ENCODE data around the gene CENPA. TPM values are rescaled to one million over a fixed set of nuclear protein-coding genes. Genes with fewer than 3 reads are reported as not detected.
A peak's percentile ranks its signal among the peaks of the same experiment; 100 is the strongest.

CENPA gene
- total and polyA plus RNA-seq, 7 donors = 0.12 to 0.23 TPM; not detected in 5

- DNase-seq = no peak
- Histone ChIP-seq H3K36me3 (ENCODE audit: insufficient read depth in 1 of 2, low read depth in 1 of 2) (no peaks in the 10 kb centered on the region), H3K27ac (no peak overlapping the region), H3K4me1 (peaks cover 16% of the 10 kb centered on the region), H3K27me3 (ENCODE audit: insufficient read depth in 3 of 3, low read length in 2 of 3) (no peaks in the 10 kb centered on the region), H3K9me3 (no peaks in the 10 kb centered on the region), H3K4me3 (no peak overlapping the region)
- no peak for ATAC-seq
- intact Hi-C loops (cut with DNase I) = no loop called here
- no peak for TF ChIP-seq CTCF (IDR thresholded peaks at IDR 0.05)
- WGBS, 3 donors = 93 to 97% (median 93%) methylated on average over 4 of the region's 4 CpGs
Observed at GRCh38 chr2:26754539-26754938, 31.3 kb upstream of the CENPA start.

- 69 to 77% (median 73%) methylated on average over 4 of the region's 4 CpGs for WGBS, 3 donors
- ATAC-seq (no peak), DNase-seq (no peak)
- no peak for TF ChIP-seq CTCF (IDR thresholded peaks at IDR 0.05)
- H3K4me1 ChIP-seq = peaks cover 16% of the 10 kb centered on the region
- H3K27me3 ChIP-seq (ENCODE audit: insufficient read depth in 3 of 3, low read length in 2 of 3) = no peaks in the 10 kb centered on the region
- intact Hi-C loops (cut with DNase I) = no loop called here
- H3K4me3 ChIP-seq = no peak overlapping the region
- H3K36me3 ChIP-seq (ENCODE audit: insufficient read depth in 1 of 2, low read depth in 1 of 2) = no peaks in the 10 kb centered on the region
- no peak overlapping the region for H3K27ac ChIP-seq
- no peaks in the 10 kb centered on the region for H3K9me3 ChIP-seq
Observed at GRCh38 chr2:26754972-26755670, 30.7 kb upstream of the CENPA start.

- H3K4me1 ChIP-seq = peaks cover 16% of the 10 kb centered on the region
- intact Hi-C loops (cut with DNase I) = no loop called here
- no peak overlapping the region for H3K4me3 ChIP-seq
- H3K27ac ChIP-seq = no peak overlapping the region
- H3K9me3 ChIP-seq = no peaks in the 10 kb centered on the region
- DNase-seq (no peak), ATAC-seq (no peak)
- no peak for TF ChIP-seq CTCF (IDR thresholded peaks at IDR 0.05)
- H3K36me3 ChIP-seq (ENCODE audit: insufficient read depth in 1 of 2, low read depth in 1 of 2) = no peaks in the 10 kb centered on the region
- WGBS, 3 donors = 61 to 74% (median 73%) methylated on average over 5 of the region's 5 CpGs
- no peaks in the 10 kb centered on the region for H3K27me3 ChIP-seq (ENCODE audit: insufficient read depth in 3 of 3, low read length in 2 of 3)
Observed at GRCh38 chr2:26756337-26756736, 29.5 kb upstream of the CENPA start.

- DNase-seq (peak in 1 of 2 donors; percentile 50), ATAC-seq (peak; percentile 81 to 90 (median 85))
- no peaks in the 10 kb centered on the region for H3K27me3 ChIP-seq (ENCODE audit: insufficient read depth in 3 of 3, low read length in 2 of 3)
- peaks cover 16% of the 10 kb centered on the region for H3K4me1 ChIP-seq
- 35 to 47% (median 37%) methylated on average over 6 of the region's 6 CpGs for WGBS, 3 donors
- TF ChIP-seq CTCF (IDR thresholded peaks at IDR 0.05) = no peak
- no peaks in the 10 kb centered on the region for H3K36me3 ChIP-seq (ENCODE audit: insufficient read depth in 1 of 2, low read depth in 1 of 2)
- H3K27ac ChIP-seq = peak overlapping the region; percentile 65
- intact Hi-C loops (cut with DNase I) = no loop called here
- no peak overlapping the region for H3K4me3 ChIP-seq
- H3K9me3 ChIP-seq = no peaks in the 10 kb centered on the region
Observed at GRCh38 chr2:26757873-26758789, 27.7 kb upstream of the CENPA start.

All from psoas muscle (tissue), 8 donors.